HG03378 (cell line): ENCODE measurements around the gene PCDHB11.
"Not testable (repeated sequence)": the region's sequence is repeated elsewhere in the genome, so short reads cannot be mapped to it uniquely, and the experiment has no call there.

Source experiments
- ATAC-seq: cut with Tn5 transposase; IDR thresholded peaks from one replicate; pipeline ENCODE4 v1.9.1; 2021; ENCODE audit warnings: mild to moderate bottlenecking, moderate library complexity; ENCODE audit not compliant: unreplicated experiment

Gene PCDHB11

DNA sequence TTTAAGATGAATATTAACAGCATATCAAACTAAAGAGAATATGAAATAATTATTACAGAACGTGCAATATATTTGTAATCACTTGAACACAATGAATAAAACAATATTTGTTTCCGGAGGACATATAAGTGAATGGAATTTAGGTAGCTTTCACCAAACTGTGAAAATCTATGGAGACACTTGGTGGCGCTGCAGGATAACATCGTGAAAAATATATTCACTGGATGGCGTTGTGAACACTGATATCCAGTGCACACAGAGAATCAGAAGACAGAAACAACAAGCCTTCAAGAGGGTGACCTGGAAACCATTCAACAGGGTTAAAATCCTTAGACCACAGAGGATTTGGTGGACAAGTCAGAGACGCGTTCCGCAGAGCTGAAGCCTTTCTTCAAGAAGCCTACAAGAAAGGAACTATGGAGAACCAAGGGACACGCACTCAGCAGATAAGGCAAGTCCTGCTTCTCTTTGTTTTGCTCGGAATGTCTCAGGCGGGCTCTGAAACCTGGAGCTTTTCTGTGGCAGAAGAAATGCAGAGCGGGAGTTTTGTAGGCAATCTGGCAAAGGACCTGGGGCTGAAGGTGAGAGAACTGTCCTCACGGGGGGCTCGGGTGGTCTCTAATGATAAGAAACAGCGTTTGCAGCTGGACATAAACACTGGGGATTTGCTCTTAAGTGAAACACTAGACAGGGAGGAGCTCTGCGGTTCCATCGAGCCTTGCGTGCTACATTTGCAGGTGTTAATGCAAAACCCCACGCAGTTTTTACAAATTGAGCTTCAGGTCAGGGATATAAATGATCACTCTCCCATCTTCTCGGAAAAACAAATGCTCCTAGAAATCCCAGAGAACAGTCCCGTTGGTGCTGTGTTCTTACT lies at the start of gene PCDHB11:
PCDHB11 (plus strand) TSS at position 269 of the 877 bp plus-strand sequence; CDS start at position 417, 148 bp downstream.
- ATAC-seq = no peak

DNA sequence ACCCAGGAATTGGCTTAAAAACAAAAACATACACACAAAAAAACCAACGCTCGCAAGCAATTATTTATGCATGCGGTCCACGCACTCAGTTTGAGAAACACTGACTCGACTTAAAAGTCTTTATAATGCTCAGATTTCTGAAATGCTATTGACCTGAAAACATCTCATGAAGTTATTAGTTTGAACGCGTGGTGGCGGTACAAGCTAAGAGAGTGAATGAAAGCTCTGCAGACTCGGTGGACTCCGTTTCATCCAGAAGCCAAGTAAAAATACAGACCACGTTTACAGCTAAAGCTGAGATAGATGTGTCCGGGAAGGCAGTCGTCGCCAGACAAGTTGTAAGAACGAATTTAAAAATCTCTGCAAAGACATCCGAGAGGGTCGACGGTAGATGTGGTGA lies 49.6 kb upstream of the PCDHB11 start, which contains the start of gene PCDHB6:
PCDHB6 (plus strand) TSS at position 246 of the 400 bp plus-strand sequence. CDS start 201 bp downstream, outside the sequence.
- ATAC-seq = no peak

- ATAC-seq = no peak
These were observed 49.0 kb upstream of the PCDHB11 start for GRCh38 chr5:141150224-141150992.

DNA sequence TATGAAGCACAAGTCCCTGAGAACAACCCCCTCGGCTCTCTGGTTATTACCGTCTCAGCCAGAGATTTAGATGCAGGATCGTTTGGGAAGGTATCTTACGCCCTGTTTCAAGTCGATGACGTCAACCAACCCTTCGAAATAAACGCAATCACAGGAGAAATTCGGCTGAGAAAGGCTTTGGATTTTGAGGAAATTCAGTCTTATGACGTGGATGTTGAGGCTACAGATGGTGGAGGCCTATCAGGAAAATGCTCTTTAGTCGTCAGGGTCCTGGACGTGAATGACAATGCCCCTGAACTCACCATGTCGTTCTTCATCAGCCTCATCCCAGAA lies 48.5 kb upstream of the PCDHB11 start:
- ATAC-seq = no peak

DNA sequence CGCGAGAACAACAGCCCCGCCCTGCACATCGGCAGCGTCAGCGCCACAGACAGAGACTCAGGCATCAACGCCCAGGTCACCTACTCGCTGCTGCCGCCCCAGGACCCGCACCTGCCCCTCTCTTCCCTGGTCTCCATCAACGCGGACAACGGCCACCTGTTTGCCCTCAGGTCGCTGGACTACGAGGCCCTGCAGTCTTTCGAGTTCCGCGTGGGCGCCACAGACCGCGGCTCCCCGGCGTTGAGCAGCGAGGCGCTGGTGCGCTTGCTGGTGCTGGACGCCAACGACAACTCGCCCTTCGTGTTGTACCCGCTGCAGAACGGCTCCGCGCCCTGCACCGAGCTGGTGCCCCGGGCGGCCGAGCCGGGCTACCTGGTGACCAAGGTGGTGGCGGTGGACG lies 47.8 kb upstream of the PCDHB11 start:
- ATAC-seq = not testable (repeated sequence)

GRCh38 chr5:141152096-141152495 lies 47.3 kb upstream of the PCDHB11 start:
- not testable (repeated sequence) for ATAC-seq

GRCh38 chr5:141155540-141156374 lies 43.7 kb upstream of the PCDHB11 start:
- no peak for ATAC-seq

- ATAC-seq = not testable (repeated sequence)
These were observed 42.1 kb upstream of the PCDHB11 start for GRCh38 chr5:141157356-141157755.

DNA sequence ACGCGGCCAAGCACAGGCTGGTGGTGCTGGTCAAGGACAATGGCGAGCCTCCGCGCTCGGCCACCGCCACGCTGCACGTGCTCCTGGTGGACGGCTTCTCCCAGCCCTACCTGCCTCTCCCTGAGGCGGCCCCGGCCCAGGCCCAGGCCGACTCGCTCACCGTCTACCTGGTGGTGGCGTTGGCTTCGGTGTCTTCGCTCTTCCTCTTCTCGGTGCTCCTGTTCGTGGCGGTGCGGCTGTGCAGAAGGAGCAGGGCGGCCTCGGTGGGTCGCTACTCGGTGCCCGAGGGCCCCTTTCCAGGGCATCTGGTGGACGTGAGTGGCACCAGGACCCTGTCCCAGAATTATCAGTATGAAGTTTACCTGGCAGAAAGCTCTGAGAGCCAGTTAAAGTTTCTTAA lies 41.5 kb upstream of the PCDHB11 start:
- ATAC-seq = not testable (repeated sequence)

GRCh38 chr5:141172381-141173204 lies 26.8 kb upstream of the PCDHB11 start, which contains the start of gene PCDHB7:
Gene PCDHB7 (plus strand): TSS chr5:141172644. CDS start chr5:141172836, 192 bp downstream.
- ATAC-seq = no peak

DNA sequence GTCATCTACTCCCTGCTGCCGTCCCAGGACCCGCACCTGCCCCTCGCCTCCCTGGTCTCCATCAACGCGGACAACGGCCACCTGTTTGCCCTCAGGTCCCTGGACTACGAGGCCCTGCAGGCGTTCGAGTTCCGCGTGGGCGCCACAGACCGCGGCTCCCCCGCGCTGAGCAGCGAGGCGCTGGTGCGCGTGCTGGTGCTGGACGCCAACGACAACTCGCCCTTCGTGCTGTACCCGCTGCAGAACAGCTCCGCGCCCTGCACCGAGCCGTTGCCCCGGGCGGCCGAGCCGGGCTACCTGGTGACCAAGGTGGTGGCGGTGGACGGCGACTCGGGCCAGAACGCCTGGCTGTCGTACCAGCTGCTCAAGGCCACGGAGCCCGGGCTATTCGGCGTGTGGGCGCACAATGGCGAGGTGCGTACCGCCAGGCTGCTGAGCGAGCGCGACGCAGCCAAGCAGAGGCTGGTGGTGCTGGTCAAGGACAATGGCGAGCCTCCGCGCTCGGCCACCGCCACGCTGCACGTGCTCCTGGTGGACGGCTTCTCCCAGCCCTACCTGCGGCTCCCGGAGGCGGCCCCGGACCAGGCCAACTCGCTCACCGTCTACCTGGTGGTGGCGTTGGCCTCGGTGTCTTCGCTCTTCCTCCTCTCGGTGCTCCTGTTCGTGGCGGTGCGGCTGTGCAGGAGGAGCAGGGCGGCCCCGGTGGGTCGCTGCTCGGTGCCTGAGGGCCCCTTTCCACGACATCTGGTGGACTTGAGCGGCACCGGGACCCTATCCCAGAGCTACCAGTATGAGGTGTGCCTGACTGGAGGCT lies 24.9 kb upstream of the PCDHB11 start:
- not testable (repeated sequence) for ATAC-seq

DNA sequence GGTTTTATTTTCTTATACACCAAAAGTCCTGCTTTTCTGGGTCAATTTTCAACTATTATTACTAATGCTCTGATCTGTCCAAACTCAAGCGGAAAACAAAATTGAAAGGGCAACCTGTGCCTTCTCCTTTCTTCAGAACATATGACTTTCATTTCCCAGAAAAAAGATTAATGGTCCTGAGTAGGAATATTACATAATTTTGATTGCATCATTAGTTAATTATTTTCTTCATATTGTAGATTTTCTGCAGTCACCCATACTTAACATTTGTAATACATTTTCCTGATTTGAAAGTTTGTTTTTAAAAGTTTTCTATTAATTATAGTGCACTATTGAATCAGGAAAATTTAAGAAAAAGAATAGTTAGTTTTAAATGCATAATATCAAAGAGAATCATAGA lies 23.5 kb upstream of the PCDHB11 start:
- ATAC-seq = no peak

- ATAC-seq = not testable (repeated sequence)
These were observed 21.7 kb upstream of the PCDHB11 start, which contains the start of gene PCDHB8 for GRCh38 chr5:141177577-141178191. Gene PCDHB8 (plus strand): TSS chr5:141177790. CDS start chr5:141178035, 245 bp downstream.

GRCh38 chr5:141179371-141179770 lies 20.1 kb upstream of the PCDHB11 start:
- ATAC-seq = not testable (repeated sequence)

- ATAC-seq = not testable (repeated sequence)
These were observed 19.6 kb upstream of the PCDHB11 start for GRCh38 chr5:141179876-141180275.

DNA sequence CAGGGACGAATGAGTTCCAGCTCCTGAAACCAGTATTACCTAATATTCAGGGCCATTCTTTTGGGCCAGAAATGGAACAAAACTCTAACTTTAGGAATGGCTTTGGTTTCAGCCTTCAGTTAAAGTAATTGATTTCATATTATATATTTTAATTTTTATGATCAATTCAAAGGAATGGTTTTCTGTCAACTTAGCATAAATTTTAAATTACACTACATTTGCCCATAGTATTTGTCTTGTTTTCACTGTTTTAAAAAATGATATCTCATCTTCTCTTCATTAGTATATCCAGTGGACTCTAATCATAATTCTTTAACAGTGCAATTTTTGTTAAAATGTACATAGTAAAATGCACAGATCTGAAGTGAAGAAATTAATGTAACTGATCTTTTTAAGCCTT lies 19.1 kb upstream of the PCDHB11 start:
- ATAC-seq = no peak

DNA sequence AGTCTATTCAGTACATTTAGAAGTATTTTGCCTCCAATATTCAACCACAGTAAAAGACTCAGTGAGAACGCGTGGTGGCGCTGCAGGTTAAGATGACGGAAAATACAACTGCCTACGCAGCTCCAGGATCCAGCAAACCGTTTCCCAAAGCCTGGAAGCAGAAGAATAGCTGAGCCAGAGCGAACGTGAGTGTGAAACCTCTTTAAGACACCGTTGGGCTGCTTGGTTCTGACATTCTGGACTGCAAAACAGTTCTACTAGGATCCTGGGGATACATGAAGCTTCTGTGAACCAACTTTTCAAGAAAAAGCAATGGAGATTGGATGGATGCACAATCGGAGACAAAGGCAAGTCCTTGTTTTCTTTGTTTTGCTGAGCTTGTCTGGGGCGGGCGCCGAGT lies 17.2 kb upstream of the PCDHB11 start, which contains the start of gene PCDHB16:
PCDHB16 (plus strand) TSS at position 140 of the 400 bp plus-strand sequence; CDS start at position 313, 173 bp downstream.
- ATAC-seq = no peak

DNA sequence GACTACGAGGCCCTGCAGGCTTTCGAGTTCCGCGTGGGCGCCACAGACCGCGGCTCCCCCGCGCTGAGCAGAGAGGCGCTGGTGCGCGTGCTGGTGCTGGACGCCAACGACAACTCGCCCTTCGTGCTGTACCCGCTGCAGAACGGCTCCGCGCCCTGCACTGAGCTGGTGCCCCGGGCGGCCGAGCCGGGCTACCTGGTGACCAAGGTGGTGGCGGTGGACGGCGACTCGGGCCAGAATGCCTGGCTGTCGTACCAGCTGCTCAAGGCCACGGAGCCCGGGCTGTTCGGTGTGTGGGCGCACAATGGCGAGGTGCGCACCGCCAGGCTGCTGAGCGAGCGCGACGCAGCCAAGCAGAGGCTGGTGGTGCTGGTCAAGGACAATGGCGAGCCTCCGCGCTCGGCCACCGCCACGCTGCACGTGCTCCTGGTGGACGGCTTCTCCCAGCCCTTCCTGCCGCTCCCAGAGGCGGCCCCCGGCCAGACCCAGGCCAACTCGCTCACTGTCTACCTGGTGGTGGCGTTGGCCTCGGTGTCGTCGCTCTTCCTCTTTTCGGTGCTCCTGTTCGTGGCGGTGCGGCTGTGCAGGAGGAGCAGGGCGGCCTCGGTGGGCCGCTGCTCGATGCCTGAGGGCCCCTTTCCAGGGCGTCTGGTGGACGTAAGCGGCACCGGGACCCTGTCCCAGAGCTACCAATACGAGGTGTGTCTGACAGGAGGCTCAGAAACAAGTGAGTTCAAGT lies 15.1 kb upstream of the PCDHB11 start:
- not testable (repeated sequence) for ATAC-seq
